ENCODE results near the gene HCN1.
A peak's percentile ranks its signal among the peaks of the same experiment; 100 is the strongest.
"Not testable (repeated sequence)": the region's sequence is repeated elsewhere in the genome, so short reads cannot be mapped to it uniquely, and the experiment has no call there.

The HCN1 gene

DNA sequence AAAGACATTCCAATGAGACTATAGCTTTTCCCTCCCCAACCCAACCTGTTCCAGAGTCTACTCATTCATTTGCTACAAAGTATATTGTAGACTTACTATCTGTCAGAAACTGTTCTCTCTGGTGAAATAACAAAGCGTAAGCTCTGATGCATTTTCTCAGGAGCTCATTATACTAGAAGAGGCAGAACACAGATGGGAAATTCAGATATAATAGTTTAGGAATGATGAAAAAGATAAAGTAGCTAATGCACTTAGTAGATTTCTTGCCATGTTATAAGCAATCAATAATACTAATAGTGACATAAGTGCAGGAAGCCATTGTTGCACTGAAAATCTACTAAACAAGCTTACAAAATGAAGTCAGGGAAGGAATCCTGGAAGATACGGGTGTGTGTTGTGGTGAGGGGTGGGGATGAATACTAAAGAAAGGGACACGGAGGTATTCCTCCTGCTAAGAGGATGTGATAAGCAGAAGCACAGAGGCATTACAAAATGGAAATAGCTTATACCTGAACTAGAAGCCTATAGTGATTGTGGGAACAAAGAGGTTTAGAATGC is 78.2 kb downstream of the HCN1 start:
- H3K4me1 ChIP-seq (ENCODE audit: control insufficient read depth, low read depth, low read length) = no peaks in the 10 kb centered on the region
- peak; percentile 14 for DNase-seq
- no peaks in the 10 kb centered on the region for H3K79me2 ChIP-seq (ENCODE audit: control insufficient read depth, insufficient read depth, low read length)
- no peak overlapping the region for H3K23ac ChIP-seq (ENCODE audit: low read length)
- no peak overlapping the region for H3K18ac ChIP-seq (ENCODE audit: low read length)
- H2BK5ac ChIP-seq (ENCODE audit: low read length) = no peak overlapping the region
- H4K8ac ChIP-seq (ENCODE audit: low read depth, low read length) = no peak overlapping the region
- H3K4me2 ChIP-seq (ENCODE audit: low read length) = no peak overlapping the region
- no peak overlapping the region for H3K4me3 ChIP-seq (ENCODE audit: low read length)
- no peak overlapping the region for H2BK15ac ChIP-seq (replicated peaks; ENCODE audit: low read depth)
- H2BK120ac ChIP-seq (ENCODE audit: low read depth, low read length) = no peak overlapping the region
- no peak overlapping the region for H3K27ac ChIP-seq (ENCODE audit: low read depth, low read length)
- H3K9ac ChIP-seq (ENCODE audit: low read length) = no peak overlapping the region
- no peak overlapping the region for H2AK5ac ChIP-seq (ENCODE audit: low read length)
- no peak overlapping the region for H3K4ac ChIP-seq (ENCODE audit: low read depth, low read length)
- H3K56ac ChIP-seq (ENCODE audit: low read length) = no peak overlapping the region
- H4K5ac ChIP-seq (ENCODE audit: low read length) = no peak overlapping the region
- WGBS (ENCODE audit: extremely low coverage, insufficient coverage, low lambda C conversion rate) = no CpG with 5 or more reads among the region's 3 CpGs
- H3K36me3 ChIP-seq (ENCODE audit: control insufficient read depth, insufficient read depth, low read length) = no peaks in the 10 kb centered on the region
- H3K27me3 ChIP-seq (ENCODE audit: insufficient read depth, low read length, poor library complexity) = no peaks in the 10 kb centered on the region
- H3K79me1 ChIP-seq (ENCODE audit: low read length) = no peaks in the 10 kb centered on the region

DNA sequence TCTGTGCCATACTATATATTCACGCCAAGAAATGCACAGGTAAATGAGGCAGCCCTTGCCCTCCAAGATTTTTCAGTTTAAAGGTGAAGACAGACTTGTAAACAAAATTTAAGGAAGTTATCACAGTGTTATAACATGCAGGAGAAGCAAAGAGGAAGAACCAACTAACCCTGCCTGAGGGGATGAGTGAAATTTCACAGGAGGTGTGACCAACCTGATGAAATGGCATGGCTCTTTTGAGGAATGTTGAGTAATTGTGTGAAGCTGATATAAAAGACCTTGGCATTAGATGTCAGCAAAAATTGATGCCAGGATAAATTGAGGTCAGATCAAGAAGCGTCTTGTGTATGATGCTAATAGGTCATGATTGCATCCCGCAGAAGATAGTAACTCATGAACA is 86.5 kb downstream of the HCN1 start:
- no peak overlapping the region for H2BK120ac ChIP-seq (ENCODE audit: low read depth, low read length)
- WGBS (ENCODE audit: extremely low coverage, insufficient coverage, low lambda C conversion rate) = no CpG with 5 or more reads among the region's 3 CpGs
- no peak overlapping the region for H3K18ac ChIP-seq (ENCODE audit: low read length)
- no peak overlapping the region for H2AK5ac ChIP-seq (ENCODE audit: low read length)
- no peak overlapping the region for H3K56ac ChIP-seq (ENCODE audit: low read length)
- no peak overlapping the region for H3K4me2 ChIP-seq (ENCODE audit: low read length)
- no peak overlapping the region for H2BK5ac ChIP-seq (ENCODE audit: low read length)
- DNase-seq = peak; percentile 74
- H3K79me1 ChIP-seq (ENCODE audit: low read length) = no peaks in the 10 kb centered on the region
- no peak overlapping the region for H3K4me3 ChIP-seq (ENCODE audit: low read length)
- H3K4me1 ChIP-seq (ENCODE audit: control insufficient read depth, low read depth, low read length) = no peaks in the 10 kb centered on the region
- H4K8ac ChIP-seq (ENCODE audit: low read depth, low read length) = no peak overlapping the region
- H3K27me3 ChIP-seq (ENCODE audit: insufficient read depth, low read length, poor library complexity) = no peaks in the 10 kb centered on the region
- no peaks in the 10 kb centered on the region for H3K79me2 ChIP-seq (ENCODE audit: control insufficient read depth, insufficient read depth, low read length)
- no peak overlapping the region for H4K5ac ChIP-seq (ENCODE audit: low read length)
- no peak overlapping the region for H3K23ac ChIP-seq (ENCODE audit: low read length)
- no peak overlapping the region for H3K27ac ChIP-seq (ENCODE audit: low read depth, low read length)
- H3K9ac ChIP-seq (ENCODE audit: low read length) = no peak overlapping the region
- no peaks in the 10 kb centered on the region for H3K36me3 ChIP-seq (ENCODE audit: control insufficient read depth, insufficient read depth, low read length)
- no peak overlapping the region for H3K4ac ChIP-seq (ENCODE audit: low read depth, low read length)
- H2BK15ac ChIP-seq (replicated peaks; ENCODE audit: low read depth) = no peak overlapping the region

DNA sequence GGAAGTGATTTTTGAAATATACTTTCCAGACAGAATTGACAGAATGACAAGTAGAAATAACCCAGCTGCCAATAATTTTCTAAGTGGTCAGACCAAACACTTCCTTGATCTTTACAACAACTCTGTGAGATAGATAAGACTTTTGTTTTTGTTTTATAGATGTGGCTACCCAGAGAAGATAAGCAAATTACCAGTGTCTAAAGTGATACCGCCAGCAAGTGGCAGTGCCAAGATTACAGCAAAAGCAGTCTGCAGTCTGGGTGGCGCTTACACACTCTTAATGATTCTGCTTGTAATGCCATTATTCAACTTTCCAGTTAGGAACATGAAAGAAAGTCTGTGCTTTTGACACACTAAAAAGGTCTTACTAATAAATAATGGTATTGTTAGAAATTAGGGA is 92.1 kb downstream of the HCN1 start:
- Histone ChIP-seq H4K8ac (ENCODE audit: low read depth, low read length) (no peak overlapping the region), H2BK5ac (ENCODE audit: low read length) (no peak overlapping the region), H3K27me3 (ENCODE audit: insufficient read depth, low read length, poor library complexity) (no peaks in the 10 kb centered on the region), H3K4me2 (ENCODE audit: low read length) (no peak overlapping the region), H3K4me1 (ENCODE audit: control insufficient read depth, low read depth, low read length) (no peaks in the 10 kb centered on the region), H4K5ac (ENCODE audit: low read length) (no peak overlapping the region), H3K23ac (ENCODE audit: low read length) (no peak overlapping the region), H2BK15ac (replicated peaks; ENCODE audit: low read depth) (no peak overlapping the region), H3K4me3 (ENCODE audit: low read length) (no peak overlapping the region), H3K4ac (ENCODE audit: low read depth, low read length) (no peak overlapping the region), H3K36me3 (ENCODE audit: control insufficient read depth, insufficient read depth, low read length) (no peaks in the 10 kb centered on the region), H2BK120ac (ENCODE audit: low read depth, low read length) (no peak overlapping the region), H3K79me1 (ENCODE audit: low read length) (no peaks in the 10 kb centered on the region), H2AK5ac (ENCODE audit: low read length) (no peak overlapping the region), H3K27ac (ENCODE audit: low read depth, low read length) (no peak overlapping the region), H3K18ac (ENCODE audit: low read length) (no peak overlapping the region), H3K56ac (ENCODE audit: low read length) (no peak overlapping the region), H3K79me2 (ENCODE audit: control insufficient read depth, insufficient read depth, low read length) (no peaks in the 10 kb centered on the region), H3K9ac (ENCODE audit: low read length) (no peak overlapping the region)
- DNase-seq = no peak
- no CpG with 5 or more reads among the region's 2 CpGs for WGBS (ENCODE audit: extremely low coverage, insufficient coverage, low lambda C conversion rate)

DNA sequence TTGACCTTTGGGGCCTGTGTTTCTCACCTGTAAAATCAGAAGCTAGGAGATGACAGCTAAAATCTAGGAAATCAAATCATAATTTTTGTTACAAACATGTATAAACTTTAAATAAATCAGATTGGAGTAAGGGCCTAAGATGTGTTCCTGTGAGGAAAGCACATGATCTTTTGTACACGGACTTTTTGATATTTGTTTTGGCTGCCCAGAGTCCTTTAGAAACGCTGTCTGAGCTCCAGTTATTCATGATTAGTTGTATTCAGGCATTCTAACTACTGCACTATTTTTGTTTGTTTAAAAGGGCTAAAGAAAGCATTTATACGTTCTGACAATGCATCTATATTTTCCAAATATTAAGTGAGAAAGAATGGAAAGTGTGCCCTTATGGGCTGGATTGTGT is 94.8 kb downstream of the HCN1 start:
- Histone ChIP-seq H2BK120ac (ENCODE audit: low read depth, low read length) (no peak overlapping the region), H3K56ac (ENCODE audit: low read length) (no peak overlapping the region), H3K18ac (ENCODE audit: low read length) (no peak overlapping the region), H3K9ac (ENCODE audit: low read length) (no peak overlapping the region), H3K23ac (ENCODE audit: low read length) (no peak overlapping the region), H3K27ac (ENCODE audit: low read depth, low read length) (no peak overlapping the region), H3K36me3 (ENCODE audit: control insufficient read depth, insufficient read depth, low read length) (no peaks in the 10 kb centered on the region), H3K4ac (ENCODE audit: low read depth, low read length) (no peak overlapping the region), H3K79me1 (ENCODE audit: low read length) (no peaks in the 10 kb centered on the region), H2AK5ac (ENCODE audit: low read length) (no peak overlapping the region), H3K4me1 (ENCODE audit: control insufficient read depth, low read depth, low read length) (no peaks in the 10 kb centered on the region), H3K4me2 (ENCODE audit: low read length) (no peak overlapping the region), H3K79me2 (ENCODE audit: control insufficient read depth, insufficient read depth, low read length) (no peaks in the 10 kb centered on the region), H3K4me3 (ENCODE audit: low read length) (no peak overlapping the region), H2BK15ac (replicated peaks; ENCODE audit: low read depth) (no peak overlapping the region), H2BK5ac (ENCODE audit: low read length) (no peak overlapping the region), H4K5ac (ENCODE audit: low read length) (no peak overlapping the region), H4K8ac (ENCODE audit: low read depth, low read length) (no peak overlapping the region), H3K27me3 (ENCODE audit: insufficient read depth, low read length, poor library complexity) (no peaks in the 10 kb centered on the region)
- WGBS (ENCODE audit: extremely low coverage, insufficient coverage, low lambda C conversion rate) = no CpG with 5 or more reads among the region's 3 CpGs
- no peak for DNase-seq

DNA sequence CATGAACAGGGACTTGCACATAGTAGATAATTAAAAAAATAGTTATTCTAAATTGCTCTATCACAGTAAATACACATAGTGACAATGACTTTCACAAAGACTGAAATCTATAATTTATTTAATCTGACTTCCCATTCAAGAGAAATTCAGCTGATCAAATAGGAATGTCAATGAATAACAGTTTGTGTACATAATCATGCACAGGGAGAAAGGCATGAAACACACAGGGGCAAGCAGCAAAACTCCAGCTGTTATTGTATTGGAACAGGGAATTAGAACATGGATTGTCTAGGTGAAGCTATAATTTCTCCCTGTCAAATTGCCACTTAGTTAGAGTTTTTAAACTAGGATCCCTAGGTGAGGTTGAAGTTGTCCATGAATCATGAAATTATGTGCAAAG is 99.9 kb downstream of the HCN1 start:
- Histone ChIP-seq H3K4me3 (ENCODE audit: low read length) (no peak overlapping the region), H3K56ac (ENCODE audit: low read length) (no peak overlapping the region), H3K79me1 (ENCODE audit: low read length) (no peaks in the 10 kb centered on the region), H4K5ac (ENCODE audit: low read length) (no peak overlapping the region), H2BK5ac (ENCODE audit: low read length) (no peak overlapping the region), H2BK15ac (replicated peaks; ENCODE audit: low read depth) (no peak overlapping the region), H3K4me1 (ENCODE audit: control insufficient read depth, low read depth, low read length) (no peaks in the 10 kb centered on the region), H3K36me3 (ENCODE audit: control insufficient read depth, insufficient read depth, low read length) (no peaks in the 10 kb centered on the region), H3K23ac (ENCODE audit: low read length) (no peak overlapping the region), H4K8ac (ENCODE audit: low read depth, low read length) (no peak overlapping the region), H3K4ac (ENCODE audit: low read depth, low read length) (no peak overlapping the region), H3K27me3 (ENCODE audit: insufficient read depth, low read length, poor library complexity) (no peaks in the 10 kb centered on the region), H3K9ac (ENCODE audit: low read length) (no peak overlapping the region), H3K18ac (ENCODE audit: low read length) (no peak overlapping the region), H2BK120ac (ENCODE audit: low read depth, low read length) (no peak overlapping the region), H2AK5ac (ENCODE audit: low read length) (no peak overlapping the region), H3K4me2 (ENCODE audit: low read length) (no peak overlapping the region), H3K79me2 (ENCODE audit: control insufficient read depth, insufficient read depth, low read length) (no peaks in the 10 kb centered on the region), H3K27ac (ENCODE audit: low read depth, low read length) (no peak overlapping the region)
- no peak for DNase-seq

DNA sequence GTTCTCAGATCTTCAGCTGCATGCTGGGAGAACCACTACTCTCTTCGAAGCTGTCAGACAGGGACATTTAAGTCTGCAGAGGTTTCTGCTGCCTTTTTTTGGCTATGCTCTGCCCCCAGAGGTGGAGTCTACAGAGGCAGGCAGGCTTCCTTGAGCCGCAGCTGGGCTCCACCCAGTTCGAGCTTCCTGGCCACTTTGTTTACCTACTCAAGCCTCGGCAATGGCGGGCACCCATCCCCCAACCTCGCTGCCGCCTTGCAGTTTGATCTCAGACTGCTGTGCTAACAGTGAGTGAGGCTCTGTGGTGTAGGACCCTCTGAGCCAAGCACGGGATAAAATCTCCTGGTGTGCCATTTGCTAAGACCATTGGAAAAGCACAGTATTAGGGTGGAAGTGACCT is 110.2 kb downstream of the HCN1 start:
- not testable (repeated sequence) for H2AK5ac ChIP-seq (ENCODE audit: low read length)
- no CpG with 5 or more reads among the region's 8 CpGs for WGBS (ENCODE audit: extremely low coverage, insufficient coverage, low lambda C conversion rate)

More for the DNA sequence above, 110.2 kb downstream of the HCN1 start:
- not testable (repeated sequence) for H3K4me2 ChIP-seq (ENCODE audit: low read length); H4K8ac ChIP-seq (ENCODE audit: low read depth, low read length); H3K23ac ChIP-seq (ENCODE audit: low read length); H3K79me1 ChIP-seq (ENCODE audit: low read length); H2BK15ac ChIP-seq (replicated peaks; ENCODE audit: low read depth); H3K36me3 ChIP-seq (ENCODE audit: control insufficient read depth, insufficient read depth, low read length); H3K4me1 ChIP-seq (ENCODE audit: control insufficient read depth, low read depth, low read length); H3K4ac ChIP-seq (ENCODE audit: low read depth, low read length); DNase-seq; H2BK5ac ChIP-seq (ENCODE audit: low read length); H2BK120ac ChIP-seq (ENCODE audit: low read depth, low read length); H4K5ac ChIP-seq (ENCODE audit: low read length); H3K27ac ChIP-seq (ENCODE audit: low read depth, low read length); H3K9ac ChIP-seq (ENCODE audit: low read length); H3K79me2 ChIP-seq (ENCODE audit: control insufficient read depth, insufficient read depth, low read length); H3K56ac ChIP-seq (ENCODE audit: low read length); H3K27me3 ChIP-seq (ENCODE audit: insufficient read depth, low read length, poor library complexity); H3K18ac ChIP-seq (ENCODE audit: low read length); H3K4me3 ChIP-seq (ENCODE audit: low read length)
